Spinal cord (tissue), 10 donors: ENCODE data around the gene IRF2BP2. TPM values are rescaled to one million over a fixed set of nuclear protein-coding genes. Genes with fewer than 3 reads are reported as not detected.

Source experiments
- DNase-seq, 6 donors: peaks; one replicate each; pipeline versions ENCODE4 v3.0.0 to v3.0.0-alpha.2; 2013 to 2015; ENCODE audit warnings: low spot score in 6 of 6, low read depth in 4 of 6
- H3K27ac ChIP-seq: one replicate; pipeline ENCODE4 v1.5.1; 2013; ENCODE audit warnings: low read depth, low read length, control low read depth
- H3K27me3 ChIP-seq: one replicate; pipeline ENCODE4 v1.6.1; 2013; ENCODE audit warnings: low read length; ENCODE audit not compliant: control insufficient read depth, insufficient read depth
- H3K36me3 ChIP-seq: one replicate; pipeline ENCODE4 v1.6.1; 2013; ENCODE audit warnings: low read length; ENCODE audit not compliant: control insufficient read depth, insufficient read depth
- H3K4me1 ChIP-seq: one replicate; pipeline ENCODE4 v1.6.1; 2013; ENCODE audit warnings: low read length; ENCODE audit not compliant: control insufficient read depth, insufficient read depth
- H3K4me3 ChIP-seq: one replicate; pipeline ENCODE4 v1.5.1; 2013; ENCODE audit warnings: low read depth, low read length, control low read depth
- H3K9me3 ChIP-seq: one replicate; pipeline ENCODE4 v1.6.1; 2013; ENCODE audit warnings: low read length; ENCODE audit not compliant: control insufficient read depth, insufficient read depth
- whole genome bisulfite sequencing: methylation state at CpG from one replicate; pipeline ENCODE4 v1.1.5; 2013; ENCODE audit warnings: missing lambda C conversion rate; ENCODE audit not compliant: insufficient coverage; 5-methylcytosine and 5-hydroxymethylcytosine counted together
- polyA plus RNA-seq, 2 donors: library from polyadenylated mRNA; unstranded; fragments of 120-200 nt; gene quantifications; one replicate each; pipeline ENCODE4 v1.2.1, GENCODE V29; 2013; ENCODE audit not compliant: insufficient read length in 2 of 2
- total RNA-seq, 2 donors: library from RNA; depleted of rRNA in 1 of 2; stranded (reverse); fragments of 120-200 nt in 1 of 2; fragments of >200 nt in 1 of 2; gene quantifications; one replicate each; pipeline versions ENCODE4 v1.2.3 to v1.2.4, GENCODE V29; 2013 to 2014
- donor health status: healthy.

Gene IRF2BP2
- total and polyA plus RNA-seq, 4 donors, result 98.7 to 105 (median 103) TPM

DNA sequence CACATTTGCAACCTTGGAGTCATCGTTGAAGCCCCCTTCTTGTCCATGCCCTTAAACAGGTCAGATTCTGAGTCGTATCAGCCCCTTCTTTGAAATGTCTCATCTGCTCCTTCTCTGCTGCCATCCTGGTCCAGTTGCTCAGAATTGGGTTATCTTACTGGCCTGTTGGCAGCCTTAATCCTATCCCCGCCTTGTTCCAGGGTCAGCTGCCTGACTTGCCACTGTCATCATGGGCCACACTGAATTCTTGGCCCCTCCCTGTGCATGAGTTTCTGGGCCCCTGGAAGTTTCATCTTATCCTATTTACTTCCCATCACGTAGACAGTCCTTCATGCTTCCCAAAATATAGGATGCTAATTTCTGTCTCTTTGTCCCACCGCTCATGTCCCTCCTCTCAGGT is 23.7 kb downstream of the IRF2BP2 start:
- no peaks in the 10 kb centered on the region for H3K36me3 ChIP-seq
- H3K27me3 ChIP-seq, result no peaks in the 10 kb centered on the region
- DNase-seq, result no peak
- no peak overlapping the region for H3K4me3 ChIP-seq
- H3K27ac ChIP-seq, result peak overlapping the region; percentile 67
- 99% methylated on average over 5 of the region's 5 CpGs for WGBS
- peaks cover 41% of the 10 kb centered on the region for H3K4me1 ChIP-seq
- H3K9me3 ChIP-seq, result no peaks in the 10 kb centered on the region

DNA sequence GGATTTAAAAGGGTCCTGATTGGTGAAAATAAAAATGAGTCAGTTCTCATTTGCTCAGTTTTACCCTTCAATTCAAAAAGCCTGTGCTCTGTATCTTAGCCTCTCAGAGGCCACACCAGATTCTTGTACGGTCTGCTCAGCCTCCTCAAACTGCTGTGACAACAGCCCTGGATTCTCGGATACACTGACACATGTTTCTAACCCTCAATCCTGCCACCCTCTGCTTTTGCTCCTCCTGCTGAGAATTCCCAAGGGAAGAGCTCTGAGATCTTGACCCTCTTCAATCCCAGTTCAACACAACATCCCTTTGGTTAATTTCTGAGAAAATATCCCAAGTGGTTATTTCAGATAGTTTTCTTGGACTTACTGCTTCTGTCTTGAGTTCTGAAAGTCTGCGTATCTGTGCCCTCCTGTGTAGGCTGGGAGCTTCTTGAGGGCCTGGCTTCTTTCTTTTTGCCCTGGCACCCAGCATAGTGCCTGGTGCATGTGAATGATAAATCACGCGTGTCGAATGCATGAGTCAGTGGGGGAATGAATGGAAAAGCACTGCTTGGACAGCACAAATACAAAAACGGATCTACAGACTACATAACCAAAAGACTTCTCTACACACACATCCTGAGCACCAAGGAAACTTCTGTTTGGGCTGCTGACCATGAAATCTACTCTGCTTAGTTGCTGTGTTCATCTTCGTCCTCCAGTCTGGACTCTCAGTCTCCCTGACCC is 24.5 kb downstream of the IRF2BP2 start:
- H3K9me3 ChIP-seq, result no peaks in the 10 kb centered on the region
- H3K4me1 ChIP-seq, result peaks cover 41% of the 10 kb centered on the region
- no peaks in the 10 kb centered on the region for H3K36me3 ChIP-seq
- peak overlapping the region; percentile 67 for H3K27ac ChIP-seq
- no peaks in the 10 kb centered on the region for H3K27me3 ChIP-seq
- H3K4me3 ChIP-seq, result no peak overlapping the region
- DNase-seq, result peak in 1 of 6 donors; percentile 40
- WGBS, result 49% methylated on average over 4 of the region's 8 CpGs

DNA sequence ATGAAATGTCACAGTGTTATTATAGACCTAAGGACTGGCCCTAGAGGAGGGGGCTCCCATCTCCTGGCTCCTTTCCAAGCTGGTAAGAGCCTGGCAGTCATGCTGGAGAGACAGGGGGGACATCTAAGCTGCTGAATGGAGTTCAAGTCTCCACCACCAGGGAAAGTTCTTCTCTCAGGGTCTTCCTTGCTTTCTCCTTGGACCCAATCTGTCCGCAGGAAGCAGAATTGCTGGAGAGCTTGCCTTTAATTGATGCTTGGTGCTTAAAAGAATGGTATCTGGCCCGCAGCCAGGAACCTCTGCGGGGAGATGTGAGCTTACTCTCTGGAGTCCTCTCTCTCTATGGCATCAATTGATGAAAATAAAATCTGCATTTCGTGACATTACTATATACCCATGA is 25.1 kb downstream of the IRF2BP2 start:
- Histone ChIP-seq H3K9me3 (no peaks in the 10 kb centered on the region), H3K4me1 (peaks cover 41% of the 10 kb centered on the region), H3K4me3 (no peak overlapping the region), H3K27ac (peak overlapping the region; percentile 67), H3K27me3 (no peaks in the 10 kb centered on the region), H3K36me3 (no peaks in the 10 kb centered on the region)
- DNase-seq, result peak in 2 of 6 donors; percentile 80 to 82
- 40% methylated on average over 1 of the region's 4 CpGs for WGBS

DNA sequence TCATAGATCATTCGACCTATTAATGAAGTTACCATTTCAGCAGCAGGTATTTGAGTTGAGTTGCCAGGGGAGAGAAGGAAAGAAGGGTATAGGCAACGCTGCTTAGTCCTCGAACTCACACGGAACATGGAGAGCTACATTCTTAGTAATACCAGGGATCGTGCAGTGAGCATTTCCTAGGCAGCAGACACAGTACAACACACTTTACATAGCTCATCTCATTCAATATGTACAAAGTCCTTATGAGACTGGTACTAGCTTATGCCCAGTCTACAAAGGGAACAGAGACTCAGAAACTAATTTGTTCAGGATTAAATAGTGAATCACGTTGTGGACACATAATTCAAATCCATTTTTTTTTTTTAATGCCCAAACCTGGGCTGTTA is 25.6 kb downstream of the IRF2BP2 start:
- Histone ChIP-seq H3K9me3 (no peaks in the 10 kb centered on the region), H3K4me3 (no peak overlapping the region), H3K27me3 (no peaks in the 10 kb centered on the region), H3K4me1 (peaks cover 41% of the 10 kb centered on the region), H3K36me3 (no peaks in the 10 kb centered on the region), H3K27ac (peak overlapping the region; percentile 67)
- DNase-seq, result peak in 1 of 6 donors; percentile 35
- WGBS, result 41% methylated on average over 2 of the region's 6 CpGs

DNA sequence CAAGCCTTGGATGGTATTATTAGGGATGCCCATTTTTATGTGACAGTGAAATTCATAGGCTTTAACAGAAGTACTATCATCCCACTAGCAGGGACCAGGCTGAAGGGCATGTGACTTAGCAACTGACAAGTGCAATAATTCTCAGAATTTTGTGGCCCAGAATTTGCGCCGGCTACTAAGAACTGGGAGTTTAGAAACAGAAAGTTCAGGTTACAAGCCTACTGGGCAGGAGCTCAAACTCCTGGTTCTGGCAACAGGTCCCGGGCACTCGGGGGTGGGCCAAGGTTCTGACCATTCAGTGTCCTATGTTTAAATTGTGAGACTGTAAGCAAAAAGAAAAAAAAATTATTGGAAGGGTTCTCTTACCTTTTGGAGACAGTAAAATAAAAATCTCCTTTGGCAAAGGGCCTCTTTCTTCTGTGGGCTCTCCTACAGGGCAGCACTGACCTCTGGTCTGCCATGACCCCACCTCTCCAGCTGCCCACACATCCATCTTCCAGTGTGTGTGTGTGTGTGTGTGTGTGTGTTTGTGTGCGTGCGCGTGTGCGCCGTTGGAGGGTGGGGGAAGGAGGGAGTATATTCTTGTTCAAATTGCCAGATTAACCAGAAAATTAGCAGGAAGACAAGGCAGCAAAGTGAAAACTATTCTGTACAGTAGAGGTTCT is 26.1 kb downstream of the IRF2BP2 start:
- Histone ChIP-seq H3K27me3 (no peaks in the 10 kb centered on the region), H3K4me3 (no peak overlapping the region), H3K4me1 (peaks cover 37% of the 10 kb centered on the region), H3K36me3 (no peaks in the 10 kb centered on the region), H3K9me3 (no peaks in the 10 kb centered on the region), H3K27ac (peak overlapping the region; percentile 70)
- DNase-seq, result no peak
- WGBS, result 37% methylated on average over 4 of the region's 9 CpGs

DNA sequence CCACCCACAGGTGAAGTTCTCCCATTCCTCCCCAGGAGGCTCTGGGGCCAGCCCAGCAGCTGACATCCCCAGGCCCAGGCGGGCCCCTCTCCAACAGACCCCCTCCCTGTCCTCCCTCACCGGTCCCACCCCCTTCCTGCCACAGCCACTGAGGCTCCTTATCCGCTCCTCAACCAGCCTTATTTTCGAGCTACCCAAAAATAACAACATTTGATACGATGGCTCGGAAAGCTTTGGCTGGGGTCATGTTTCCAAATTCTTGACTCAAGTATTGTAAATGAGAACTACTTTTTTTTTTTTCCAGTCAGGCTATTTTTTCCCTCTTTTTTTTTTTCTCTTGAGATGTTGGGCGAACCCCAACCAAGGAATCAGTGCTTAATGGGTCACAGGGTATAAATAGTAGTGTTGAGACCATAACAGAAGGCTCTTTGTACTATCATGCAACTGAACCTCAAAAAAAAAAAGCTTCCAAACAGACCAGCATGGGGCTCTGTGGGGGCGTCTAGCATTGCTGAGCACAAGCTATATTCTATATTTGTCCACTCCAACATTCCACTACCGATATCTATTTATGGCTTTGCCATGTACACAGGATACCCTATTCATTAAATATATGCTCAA is 27.2 kb downstream of the IRF2BP2 start:
- 29% methylated on average over 8 of the region's 9 CpGs for WGBS
- Histone ChIP-seq H3K4me1 (peaks cover 36% of the 10 kb centered on the region), H3K27me3 (no peaks in the 10 kb centered on the region), H3K27ac (peak overlapping the region; percentile 70), H3K4me3 (no peak overlapping the region), H3K9me3 (no peaks in the 10 kb centered on the region), H3K36me3 (no peaks in the 10 kb centered on the region)
- DNase-seq, result peak in 2 of 6 donors; percentile 28 to 66

DNA sequence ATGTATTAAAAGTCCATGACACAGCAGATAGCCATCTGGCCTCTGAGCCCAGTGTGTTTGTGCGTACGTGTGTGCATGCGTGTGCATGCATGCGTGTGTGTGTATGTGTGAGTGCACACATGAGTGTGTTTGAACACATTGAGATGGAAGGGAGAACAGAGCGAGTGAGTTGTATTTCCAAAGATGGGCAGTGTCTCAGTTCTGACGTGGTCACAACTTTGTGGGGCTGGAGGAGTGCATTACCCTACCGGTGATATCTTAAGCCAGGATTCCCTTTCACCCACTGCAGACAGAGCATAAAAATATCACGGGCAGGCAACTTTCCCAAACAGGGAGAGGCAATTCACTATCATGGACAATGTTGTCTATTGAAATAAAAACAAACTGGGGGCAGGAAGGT is 27.8 kb downstream of the IRF2BP2 start:
- peaks cover 36% of the 10 kb centered on the region for H3K4me1 ChIP-seq
- peak overlapping the region; percentile 59 for H3K27ac ChIP-seq
- DNase-seq, result no peak
- H3K9me3 ChIP-seq, result no peaks in the 10 kb centered on the region
- no peaks in the 10 kb centered on the region for H3K27me3 ChIP-seq
- 92% methylated on average over 5 of the region's 8 CpGs for WGBS
- H3K4me3 ChIP-seq, result no peak overlapping the region
- no peaks in the 10 kb centered on the region for H3K36me3 ChIP-seq

DNA sequence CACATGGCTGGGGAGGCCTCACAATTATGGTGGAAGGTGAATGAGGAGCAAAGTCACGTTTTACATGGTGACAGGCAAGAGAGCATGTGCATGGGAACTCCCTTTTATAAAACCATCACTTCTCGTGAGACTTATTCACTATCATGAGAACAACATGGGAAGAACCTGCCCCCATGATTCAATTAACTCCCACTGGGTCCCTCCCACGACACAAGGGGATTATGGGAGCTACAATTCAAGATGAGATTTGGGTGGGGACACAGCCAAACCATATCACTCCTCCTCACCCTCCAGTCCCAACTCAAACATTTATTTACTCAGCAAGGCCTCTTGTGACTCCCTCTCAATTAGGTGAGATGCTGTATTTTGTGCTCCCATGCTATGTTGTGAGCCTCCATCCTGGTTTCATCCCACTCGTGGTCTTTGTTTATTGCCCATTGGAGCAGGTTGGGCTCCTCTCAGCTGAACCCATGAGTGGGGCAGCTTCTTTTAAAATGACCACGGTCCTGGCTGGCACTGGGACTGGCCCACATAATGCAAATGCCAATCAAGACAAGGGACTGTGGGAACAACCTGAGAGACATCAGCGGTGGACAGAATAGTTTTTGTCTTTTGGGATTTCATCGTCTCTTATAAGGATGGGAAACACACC is 28.8 kb downstream of the IRF2BP2 start:
- Histone ChIP-seq H3K27ac (no peak overlapping the region), H3K4me3 (no peak overlapping the region)
- 82% methylated on average over 4 of the region's 7 CpGs for WGBS

DNA sequence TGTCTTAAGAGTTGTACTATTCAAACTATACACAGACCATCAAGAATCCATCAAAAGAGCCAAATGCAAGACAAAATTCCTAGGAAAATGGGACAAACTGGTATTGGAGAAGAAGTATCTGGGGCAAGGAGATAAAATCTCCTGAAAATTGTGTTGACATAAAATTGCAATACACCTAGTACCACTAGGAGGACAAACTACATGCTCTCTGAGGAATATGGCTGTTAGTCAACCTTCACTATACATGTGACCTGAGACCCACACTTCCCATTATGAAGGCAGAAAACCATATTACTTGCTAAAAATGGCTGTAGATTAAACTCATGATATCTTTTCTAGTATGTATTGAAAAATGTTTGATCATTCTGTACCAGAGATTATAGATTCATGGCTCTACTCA is 30.0 kb downstream of the IRF2BP2 start:
- no peaks in the 10 kb centered on the region for H3K27me3 ChIP-seq
- H3K4me1 ChIP-seq, result peaks cover 26% of the 10 kb centered on the region
- H3K27ac ChIP-seq, result no peak overlapping the region
- H3K9me3 ChIP-seq, result no peaks in the 10 kb centered on the region
- H3K36me3 ChIP-seq, result no peaks in the 10 kb centered on the region
- DNase-seq, result no peak
- H3K4me3 ChIP-seq, result no peak overlapping the region

More for the DNA sequence above, 28.8 kb downstream of the IRF2BP2 start:
- H3K27me3 ChIP-seq, result no peaks in the 10 kb centered on the region
- H3K4me1 ChIP-seq, result peaks cover 36% of the 10 kb centered on the region
- no peaks in the 10 kb centered on the region for H3K36me3 ChIP-seq
- no peak for DNase-seq
- H3K9me3 ChIP-seq, result no peaks in the 10 kb centered on the region
